H1 (cell line): ENCODE measurements around the gene ATP7A.

Experiments
- CEBPB ChIP-seq: IDR thresholded peaks from 2 replicates; pipeline ENCODE4 v1.6.1; 2012; ENCODE audit warnings: low read depth, low read length
- CHD1 ChIP-seq: IDR thresholded peaks from 2 replicates; pipeline ENCODE4 v1.6.1; 2012; ENCODE audit warnings: low read depth, low read length, improper control_type of control experiment
- EGR1 ChIP-seq: IDR thresholded peaks from 2 replicates; pipeline ENCODE4 v1.6.1; 2011; ENCODE audit warnings: low read depth, low read length, borderline replicate concordance
- EP300 ChIP-seq, 2 experiments: IDR thresholded peaks; 1 replicate in 1 of 2; 2 replicates in 1 of 2; pipeline ENCODE4 v1.6.1; 2011 to 2012; ENCODE audit warnings: low read depth in 2 of 2, low read length in 2 of 2, mild to moderate bottlenecking in 2 of 2, borderline replicate concordance in 1 of 2, inconsistent platforms in 1 of 2, moderate library complexity in 1 of 2
- EZH2 ChIP-seq: fragments of 200-600 bp; sonication (generic); IDR thresholded peaks from 2 replicates; pipeline ENCODE4 v1.7.1; 2012; ENCODE audit warnings: low read depth, mild to moderate bottlenecking, moderate library complexity, low read length, inconsistent platforms; ENCODE audit not compliant: severe bottlenecking
- FOSL1 ChIP-seq: IDR thresholded peaks from 2 replicates; pipeline ENCODE4 v1.6.1; 2011; ENCODE audit warnings: mild to moderate bottlenecking, low read depth, low read length, moderate library complexity; ENCODE audit not compliant: insufficient read depth
- POLR2A ChIP-seq, 2 experiments: IDR thresholded peaks; 1 replicate in 1 of 2; 2 replicates in 1 of 2; pipeline ENCODE4 v1.6.1; 2011; ENCODE audit warnings: low read depth in 2 of 2, low read length in 2 of 2, mild to moderate bottlenecking in 2 of 2; ENCODE audit errors: control extremely low read depth in 1 of 2
- TAF1 ChIP-seq: IDR thresholded peaks from 2 replicates; pipeline ENCODE4 v1.6.1; 2011; ENCODE audit warnings: mild to moderate bottlenecking, low read depth, low read length
- TF ChIP-seq, protein P1 (sequence below), 3 experiments: IDR thresholded peaks; 1 replicate in 2 of 3; 2 replicates in 1 of 3; pipeline versions ENCODE4 v1.5.1 to v1.6.1; 2011; ENCODE audit warnings: low read length in 3 of 3, mild to moderate bottlenecking in 3 of 3, inconsistent platforms in 2 of 3, low read depth in 1 of 3, moderate library complexity in 1 of 3; ENCODE audit not compliant: insufficient read depth in 1 of 3; ENCODE audit errors: control extremely low read depth in 1 of 3

DNA sequence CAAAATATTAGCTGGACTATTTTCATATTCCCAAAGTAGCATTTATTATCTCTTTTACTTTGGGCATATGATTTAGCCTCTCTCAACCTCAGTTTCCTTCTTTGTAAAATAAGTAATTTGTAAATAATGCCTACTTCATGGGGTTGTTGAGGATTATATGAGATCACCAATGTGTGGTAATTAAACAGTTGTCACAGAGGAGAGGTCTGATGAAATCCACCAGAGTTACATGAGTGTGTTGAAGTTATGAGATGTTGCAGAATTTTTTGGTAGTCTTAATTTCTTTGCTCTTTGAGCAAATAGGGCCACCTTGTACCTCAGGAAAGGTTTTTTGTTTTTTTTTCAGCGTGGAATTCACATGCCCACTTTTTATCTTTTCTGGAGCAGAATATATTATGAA is 9.8 kb upstream of the ATP7A start:
- TF ChIP-seq, protein P1, sequence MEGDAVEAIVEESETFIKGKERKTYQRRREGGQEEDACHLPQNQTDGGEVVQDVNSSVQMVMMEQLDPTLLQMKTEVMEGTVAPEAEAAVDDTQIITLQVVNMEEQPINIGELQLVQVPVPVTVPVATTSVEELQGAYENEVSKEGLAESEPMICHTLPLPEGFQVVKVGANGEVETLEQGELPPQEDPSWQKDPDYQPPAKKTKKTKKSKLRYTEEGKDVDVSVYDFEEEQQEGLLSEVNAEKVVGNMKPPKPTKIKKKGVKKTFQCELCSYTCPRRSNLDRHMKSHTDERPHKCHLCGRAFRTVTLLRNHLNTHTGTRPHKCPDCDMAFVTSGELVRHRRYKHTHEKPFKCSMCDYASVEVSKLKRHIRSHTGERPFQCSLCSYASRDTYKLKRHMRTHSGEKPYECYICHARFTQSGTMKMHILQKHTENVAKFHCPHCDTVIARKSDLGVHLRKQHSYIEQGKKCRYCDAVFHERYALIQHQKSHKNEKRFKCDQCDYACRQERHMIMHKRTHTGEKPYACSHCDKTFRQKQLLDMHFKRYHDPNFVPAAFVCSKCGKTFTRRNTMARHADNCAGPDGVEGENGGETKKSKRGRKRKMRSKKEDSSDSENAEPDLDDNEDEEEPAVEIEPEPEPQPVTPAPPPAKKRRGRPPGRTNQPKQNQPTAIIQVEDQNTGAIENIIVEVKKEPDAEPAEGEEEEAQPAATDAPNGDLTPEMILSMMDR (IDR thresholded peaks at IDR 0.05; ENCODE audit: control extremely low read depth in 1 of 3, insufficient read depth in 1 of 3, low read depth in 1 of 3, low read length in 3 of 3), result no peak
- TF ChIP-seq POLR2A (IDR thresholded peaks at IDR 0.05; ENCODE audit: control extremely low read depth in 1 of 2, low read depth in 2 of 2, low read length in 2 of 2) (no peak), EGR1 (no peak), CHD1 (no peak), FOSL1 (no peak), EP300 (IDR thresholded peaks at IDR 0.05; ENCODE audit: borderline replicate concordance in 1 of 2, low read depth in 2 of 2, low read length in 2 of 2) (no peak), CEBPB (no peak), TAF1 (no peak), EZH2 (no peak)
